Measurements from ENCODE around the gene PLOD1.

PLOD1 gene

GRCh38 chr1:11951901-11952300, 17.4 kb downstream of the PLOD1 start:
- Histone ChIP-seq H3K4me1 (ENCODE audit: insufficient read depth, low read length) (no peaks in the 10 kb centered on the region), H3K4me3 (ENCODE audit: low read depth in 1 of 2, low read length in 2 of 2) (no peak overlapping the region), H3K9me3 (ENCODE audit: insufficient read depth, low read length, severe bottlenecking) (no peaks in the 10 kb centered on the region), H3K36me3 (ENCODE audit: insufficient read depth, low read length) (peaks cover 18% of the 10 kb centered on the region; the same call in 1 of the 2 replicates), H2AFZ (ENCODE audit: low read depth, low read length) (no peak overlapping the region), H3K9ac (ENCODE audit: low read depth, low read length) (no peak overlapping the region), H3K4me2 (ENCODE audit: insufficient read depth, low read length) (no peak overlapping the region), H3K27me3 (ENCODE audit: insufficient read depth, low read length, poor library complexity) (no peaks in the 10 kb centered on the region), H3K27ac (ENCODE audit: low read length) (no peak overlapping the region), H3K79me2 (ENCODE audit: insufficient read depth, low read length) (no peaks in the 10 kb centered on the region), H4K20me1 (ENCODE audit: insufficient read depth, low read length) (no peaks in the 10 kb centered on the region)
- DNase-seq (no peak), ATAC-seq (ENCODE audit: insufficient read depth, low read depth) (no peak)
- no peak for TF ChIP-seq EZH2 (IDR thresholded peaks at IDR 0.05; ENCODE audit: borderline replicate concordance, low read depth, low read length, severe bottlenecking)
- no peak for TF ChIP-seq CTCF (IDR thresholded peaks at IDR 0.05; ENCODE audit: borderline replicate concordance, extremely low read depth, low read length, poor library complexity, severe bottlenecking)

- H2AFZ ChIP-seq (ENCODE audit: low read depth, low read length) = no peak overlapping the region
- H3K36me3 ChIP-seq (ENCODE audit: insufficient read depth, low read length) = peaks cover 22% of the 10 kb centered on the region; the same call in 1 of the 2 replicates
- no peak overlapping the region for H3K4me3 ChIP-seq (ENCODE audit: low read depth in 1 of 2, low read length in 2 of 2)
- no peak overlapping the region for H3K9ac ChIP-seq (ENCODE audit: low read depth, low read length)
- H4K20me1 ChIP-seq (ENCODE audit: insufficient read depth, low read length) = no peaks in the 10 kb centered on the region
- no peak overlapping the region for H3K4me2 ChIP-seq (ENCODE audit: insufficient read depth, low read length)
- ATAC-seq (ENCODE audit: insufficient read depth, low read depth) (no peak), DNase-seq (no peak)
- no peak overlapping the region for H3K27ac ChIP-seq (ENCODE audit: low read length)
- no peak for TF ChIP-seq CTCF (IDR thresholded peaks at IDR 0.05; ENCODE audit: borderline replicate concordance, extremely low read depth, low read length, poor library complexity, severe bottlenecking)
- TF ChIP-seq EZH2 (IDR thresholded peaks at IDR 0.05; ENCODE audit: borderline replicate concordance, low read depth, low read length, severe bottlenecking) = no peak
- H3K27me3 ChIP-seq (ENCODE audit: insufficient read depth, low read length, poor library complexity) = no peaks in the 10 kb centered on the region
- no peaks in the 10 kb centered on the region for H3K79me2 ChIP-seq (ENCODE audit: insufficient read depth, low read length)
- no peaks in the 10 kb centered on the region for H3K9me3 ChIP-seq (ENCODE audit: insufficient read depth, low read length, severe bottlenecking)
- H3K4me1 ChIP-seq (ENCODE audit: insufficient read depth, low read length) = no peaks in the 10 kb centered on the region
These were observed 18.1 kb downstream of the PLOD1 start for GRCh38 chr1:11952455-11953109.

GRCh38 chr1:11955221-11955620, 20.7 kb downstream of the PLOD1 start:
- no peaks in the 10 kb centered on the region for H3K9me3 ChIP-seq (ENCODE audit: insufficient read depth, low read length, severe bottlenecking)
- DNase-seq (no peak), ATAC-seq (ENCODE audit: insufficient read depth, low read depth) (no peak)
- H3K36me3 ChIP-seq (ENCODE audit: insufficient read depth, low read length) = peaks cover 16% of the 10 kb centered on the region; the same call in 1 of the 2 replicates
- no peaks in the 10 kb centered on the region for H4K20me1 ChIP-seq (ENCODE audit: insufficient read depth, low read length)
- H3K79me2 ChIP-seq (ENCODE audit: insufficient read depth, low read length) = no peaks in the 10 kb centered on the region
- TF ChIP-seq CTCF (IDR thresholded peaks at IDR 0.05; ENCODE audit: borderline replicate concordance, extremely low read depth, low read length, poor library complexity, severe bottlenecking) = no peak
- no peak for TF ChIP-seq EZH2 (IDR thresholded peaks at IDR 0.05; ENCODE audit: borderline replicate concordance, low read depth, low read length, severe bottlenecking)
- H3K9ac ChIP-seq (ENCODE audit: low read depth, low read length) = no peak overlapping the region
- no peak overlapping the region for H2AFZ ChIP-seq (ENCODE audit: low read depth, low read length)
- H3K4me1 ChIP-seq (ENCODE audit: insufficient read depth, low read length) = no peaks in the 10 kb centered on the region
- H3K27me3 ChIP-seq (ENCODE audit: insufficient read depth, low read length, poor library complexity) = no peaks in the 10 kb centered on the region
- H3K27ac ChIP-seq (ENCODE audit: low read length) = no peak overlapping the region
- H3K4me3 ChIP-seq (ENCODE audit: low read depth in 1 of 2, low read length in 2 of 2) = no peak overlapping the region
- H3K4me2 ChIP-seq (ENCODE audit: insufficient read depth, low read length) = no peak overlapping the region

Data from DND-41 (cell line).